Endothelial cell of umbilical vein (primary cell): ENCODE measurements around the gene TOP3B. TPM values are rescaled to one million over a fixed set of nuclear protein-coding genes. Genes with fewer than 3 reads are reported as not detected.

Experiments
- BruUV-seq: library from RNA; stranded (reverse); fragments of 400-500 nt; replicated peaks from 2 replicates; lab custom pipeline; 2021; lab: Mats Ljungman, UMichigan
- CTCF ChIA-PET: fragments of 300-600, 350-600 bp; sonication (Branson Sonifier 250); formaldehyde crosslinking; loops from one replicate; lab custom pipeline; 2021; ENCODE audit warnings: antibody characterized with exemption, inconsistent platforms; lab: Charles Lee
- POLR2A ChIA-PET: fragments of 300-600, 350-600 bp; sonication (Branson Sonifier 250); formaldehyde crosslinking; loops from one replicate; lab custom pipeline; 2021; ENCODE audit warnings: antibody characterized with exemption, inconsistent platforms; lab: Charles Lee
- DNase-seq: peaks from one replicate; pipeline ENCODE4 v3.0.0-alpha.2; 2011; ENCODE audit warnings: low read depth, low spot score
- FAIRE-seq: peaks from 2 replicates; lab custom pipeline; 2011; peaks lifted over from hg19 to GRCh38; lab: Jason Lieb, UNC
- H2AFZ ChIP-seq: 2 replicates; pipeline ENCODE4 v1.6.0; 2012; ENCODE audit warnings: low read depth, low read length, control low read depth, inconsistent platforms
- H3K27ac ChIP-seq: 2 replicates; pipeline ENCODE4 v1.5.1; 2011; ENCODE audit warnings: low read depth, mild to moderate bottlenecking, control low read depth, low read length, moderate library complexity; ENCODE audit not compliant: insufficient read depth
- H3K27me3 ChIP-seq, 2 experiments: 2 replicates each; pipeline versions ENCODE4 v1.6.0 to v1.6.1; 2011; ENCODE audit warnings: low read length in 2 of 2, mixed read lengths in 1 of 2; ENCODE audit not compliant: control insufficient read depth in 2 of 2, insufficient read depth in 2 of 2
- H3K36me3 ChIP-seq, 2 experiments: 2 replicates in 1 of 2; 3 replicates in 1 of 2; pipeline ENCODE4 v1.5.1; 2011; ENCODE audit warnings: low read length in 2 of 2, mild to moderate bottlenecking in 1 of 2, moderate library complexity in 1 of 2; ENCODE audit not compliant: control insufficient read depth in 2 of 2, insufficient read depth in 2 of 2; ENCODE audit errors: extremely low read depth in 1 of 2
- H3K4me1 ChIP-seq: 3 replicates; pipeline ENCODE4 v1.5.1; 2011; ENCODE audit warnings: mild to moderate bottlenecking, low read length; ENCODE audit not compliant: control insufficient read depth, insufficient read depth; ENCODE audit errors: extremely low read depth
- H3K4me2 ChIP-seq: 2 replicates; pipeline ENCODE4 v1.6.1; 2011; ENCODE audit warnings: low read length, control low read depth, mixed read lengths; ENCODE audit not compliant: insufficient read depth
- H3K4me3 ChIP-seq, 3 experiments: fragments of 200-600 bp in 1 of 3; sonication (generic), shearing (Covaris generic) in 1 of 3; replicated peaks in 1 of 3; 2 replicates each; pipeline ENCODE4 v1.5.1; 2011 to 2016; ENCODE audit warnings: control low read depth in 3 of 3, low read length in 3 of 3, mild to moderate bottlenecking in 2 of 3, inconsistent platforms in 1 of 3, low read depth in 1 of 3, moderate library complexity in 1 of 3; ENCODE audit not compliant: insufficient read depth in 1 of 3
- H3K79me2 ChIP-seq: 2 replicates; pipeline ENCODE4 v1.6.0; 2012; ENCODE audit warnings: low read length, inconsistent platforms; ENCODE audit not compliant: control insufficient read depth, insufficient read depth
- H3K9ac ChIP-seq: replicated peaks from 2 replicates; pipeline ENCODE3; 2011; ENCODE audit warnings: low read length, control low read depth; ENCODE audit not compliant: insufficient read depth; ENCODE audit errors: extremely low read depth
- H3K9me1 ChIP-seq: replicated peaks from 3 replicates; pipeline ENCODE4 v1.6.0; 2011; ENCODE audit warnings: mild to moderate bottlenecking, low read length; ENCODE audit not compliant: control insufficient read depth, insufficient read depth; ENCODE audit errors: extremely low read depth
- H3K9me3 ChIP-seq: replicated peaks from 2 replicates; pipeline ENCODE4 v1.5.1; 2012; ENCODE audit warnings: low read length, inconsistent platforms; ENCODE audit not compliant: control insufficient read depth, insufficient read depth
- H4K20me1 ChIP-seq: replicated peaks from 2 replicates; pipeline ENCODE3; 2011; ENCODE audit warnings: mild to moderate bottlenecking, low read length; ENCODE audit not compliant: control insufficient read depth, insufficient read depth; ENCODE audit errors: extremely low read depth
- EZH2 ChIP-seq: IDR thresholded peaks from 2 replicates; pipeline ENCODE4 v1.6.1; 2012; ENCODE audit warnings: borderline replicate concordance, low read depth, mild to moderate bottlenecking, moderate library complexity, low read length, inconsistent platforms; ENCODE audit not compliant: severe bottlenecking
- FOS ChIP-seq: IDR thresholded peaks from 2 replicates; pipeline ENCODE4 v1.6.1; 2011; ENCODE audit warnings: mild to moderate bottlenecking, low read length, moderate library complexity, borderline replicate concordance; ENCODE audit not compliant: insufficient read depth
- GATA2 ChIP-seq: IDR thresholded peaks from 2 replicates; pipeline ENCODE4 v1.7.0; 2011; ENCODE audit warnings: low read depth, mild to moderate bottlenecking, moderate library complexity, mixed read lengths, low read length; ENCODE audit not compliant: insufficient read length, insufficient read depth
- JUN ChIP-seq: IDR thresholded peaks from 2 replicates; pipeline ENCODE4 v1.6.1; 2011; ENCODE audit warnings: borderline replicate concordance, low read depth; ENCODE audit not compliant: insufficient read length, insufficient read depth
- MYC ChIP-seq: IDR thresholded peaks from one replicate; pipeline ENCODE4 v1.6.1; 2011; ENCODE audit warnings: mild to moderate bottlenecking, low read depth, low read length
- POLR2A ChIP-seq: IDR thresholded peaks from 2 replicates; pipeline ENCODE4 v1.6.1; 2012; ENCODE audit warnings: low read depth, mild to moderate bottlenecking, control low read depth, low read length
- POLR2AphosphoS5 ChIP-seq: IDR thresholded peaks from 2 replicates; pipeline ENCODE4 v1.6.1; 2012; ENCODE audit warnings: low read depth, mild to moderate bottlenecking, control low read depth, low read length, moderate library complexity; ENCODE audit not compliant: insufficient read depth
- dilution Hi-C: fragments of 300-500 bp; cut with MboI; formaldehyde crosslinking; loops from one replicate; pipeline ENCODE4 v1.15.0; 2019; ENCODE audit warnings: low sequenced_read_pairs; ENCODE audit not compliant: extremely low pct_ligation_motif_present
- intact Hi-C: fragments of 100-400 bp; cut with micrococcal nuclease; formaldehyde crosslinking; loops from one replicate; pipeline ENCODE4 v1.10.0; 2022
- polyA plus RNA-seq, 4 experiments: library from polyadenylated mRNA; depleted of rRNA in 3 of 4; stranded (reverse) in 3 of 4; unstranded in 1 of 4; fragments of >200 nt; gene quantifications; 2 replicates each; pipeline versions ENCODE4 v1.2.1 to v1.2.3, GENCODE V29; 2011 to 2012; ENCODE audit warnings: missing spikeins in 1 of 4
- total RNA-seq: library from RNA; stranded (reverse); gene quantifications from 2 replicates; pipeline ENCODE4 v1.2.3, GENCODE V29; 2021
- TF ChIP-seq, protein P1 (sequence below): IDR thresholded peaks from 2 replicates; pipeline ENCODE4 v1.6.1; 2011; ENCODE audit not compliant: insufficient read depth, insufficient read length
- TF ChIP-seq, protein P2 (sequence below), 2 donors: IDR thresholded peaks; 1 replicate in 1 of 2; 2 replicates in 1 of 2; pipeline ENCODE4 v1.5.1; 2011; ENCODE audit warnings: low read length in 2 of 2, mild to moderate bottlenecking in 2 of 2, moderate library complexity in 2 of 2, control low read depth in 1 of 2, inconsistent platforms in 1 of 2, low read depth in 1 of 2; ENCODE audit not compliant: insufficient read depth in 1 of 2; ENCODE audit errors: extremely low read depth in 1 of 2

The TOP3B gene
- total and polyA plus RNA-seq, 2 donors (not counting 3 experiments of a cell fraction or from before 2014, with no cell fraction given), result 25.2 to 56.5 TPM

DNA sequence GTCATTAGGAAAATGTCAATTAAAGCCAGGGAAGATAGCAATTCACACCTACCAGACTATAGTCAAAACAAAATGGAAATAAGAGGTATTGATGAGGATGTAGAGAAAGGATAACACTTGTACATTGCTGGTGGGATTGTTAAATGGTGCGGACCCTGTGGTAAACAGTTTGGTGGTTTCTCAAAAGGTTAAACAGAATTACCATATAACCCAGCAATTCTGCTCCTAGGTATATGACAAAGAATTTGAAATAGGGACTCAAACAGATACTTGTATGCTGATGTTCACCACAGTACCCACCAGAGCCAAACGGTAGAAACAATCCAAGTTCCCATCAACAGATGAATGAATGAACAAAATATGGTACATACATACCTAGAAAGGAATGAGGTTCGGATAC lies 33.0 kb upstream of the TOP3B start:
- dilution Hi-C loops (no loop called here), intact Hi-C loops (no loop called here)
- Histone ChIP-seq H3K4me1 (no peaks in the 10 kb centered on the region), H3K9me1 (no peaks in the 10 kb centered on the region), H3K27ac (no peak overlapping the region), H3K9ac (no peak overlapping the region), H3K9me3 (no peaks in the 10 kb centered on the region), H4K20me1 (no peaks in the 10 kb centered on the region), H3K4me3 (no peak overlapping the region), H3K27me3 (peaks cover 6% of the 10 kb centered on the region in 2 experiments), H3K36me3 (no peaks in the 10 kb centered on the region), H2AFZ (no peak overlapping the region), H3K79me2 (no peaks in the 10 kb centered on the region), H3K4me2 (no peak overlapping the region)
- ChIA-PET CTCF (no interaction called here), POLR2A (no interaction called here)
- no TSS peak for BruUV-seq
- DNase-seq (no peak), FAIRE-seq (no peak)
- TF ChIP-seq GATA2, result no peak
- no peak for TF ChIP-seq FOS
- TF ChIP-seq POLR2AphosphoS5, result no peak
- TF ChIP-seq JUN, result no peak
- TF ChIP-seq, protein P1, sequence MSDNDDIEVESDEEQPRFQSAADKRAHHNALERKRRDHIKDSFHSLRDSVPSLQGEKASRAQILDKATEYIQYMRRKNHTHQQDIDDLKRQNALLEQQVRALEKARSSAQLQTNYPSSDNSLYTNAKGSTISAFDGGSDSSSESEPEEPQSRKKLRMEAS, result no peak
- TF ChIP-seq POLR2A, result no peak
- no peak for TF ChIP-seq EZH2
- TF ChIP-seq MYC, result no peak

DNA sequence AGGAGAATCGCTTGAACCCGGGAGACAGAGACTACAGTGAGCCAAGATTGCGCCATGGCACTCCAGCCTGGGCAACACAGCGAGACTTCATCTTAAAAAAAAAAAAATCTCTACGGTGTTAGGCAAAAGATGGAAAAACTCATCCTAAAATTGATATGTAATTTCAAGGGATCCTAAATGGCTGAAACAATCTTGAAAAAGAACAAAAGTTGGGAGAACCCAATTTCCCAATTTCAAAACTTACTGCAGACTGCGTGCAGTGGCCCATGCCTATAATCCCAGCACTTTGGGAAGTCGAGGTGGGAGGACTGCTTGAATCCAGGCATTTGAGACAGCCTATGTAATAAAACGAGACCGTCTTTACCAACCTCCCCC lies 31.7 kb upstream of the TOP3B start:
- H4K20me1 ChIP-seq, result no peaks in the 10 kb centered on the region
- H3K79me2 ChIP-seq, result no peaks in the 10 kb centered on the region
- CTCF ChIA-PET, result no interaction called here
- no TSS peak for BruUV-seq
- POLR2A ChIA-PET, result no interaction called here
- no peak overlapping the region for H3K27ac ChIP-seq
- no peak overlapping the region for H3K9ac ChIP-seq
- H3K9me3 ChIP-seq, result no peaks in the 10 kb centered on the region
- no peaks in the 10 kb centered on the region for H3K9me1 ChIP-seq
- dilution Hi-C loops (no loop called here), intact Hi-C loops (no loop called here)
- FAIRE-seq (no peak), DNase-seq (no peak)
- peaks cover 11 to 19% of the 10 kb centered on the region in 2 experiments for H3K27me3 ChIP-seq
- no peak overlapping the region for H3K4me2 ChIP-seq
- no peak overlapping the region for H2AFZ ChIP-seq
- H3K4me3 ChIP-seq, result no peak overlapping the region
- H3K36me3 ChIP-seq, result no peaks in the 10 kb centered on the region
- H3K4me1 ChIP-seq, result no peaks in the 10 kb centered on the region
- no peak for TF ChIP-seq GATA2
- no peak for TF ChIP-seq JUN
- TF ChIP-seq POLR2AphosphoS5, result no peak
- TF ChIP-seq, protein P2, sequence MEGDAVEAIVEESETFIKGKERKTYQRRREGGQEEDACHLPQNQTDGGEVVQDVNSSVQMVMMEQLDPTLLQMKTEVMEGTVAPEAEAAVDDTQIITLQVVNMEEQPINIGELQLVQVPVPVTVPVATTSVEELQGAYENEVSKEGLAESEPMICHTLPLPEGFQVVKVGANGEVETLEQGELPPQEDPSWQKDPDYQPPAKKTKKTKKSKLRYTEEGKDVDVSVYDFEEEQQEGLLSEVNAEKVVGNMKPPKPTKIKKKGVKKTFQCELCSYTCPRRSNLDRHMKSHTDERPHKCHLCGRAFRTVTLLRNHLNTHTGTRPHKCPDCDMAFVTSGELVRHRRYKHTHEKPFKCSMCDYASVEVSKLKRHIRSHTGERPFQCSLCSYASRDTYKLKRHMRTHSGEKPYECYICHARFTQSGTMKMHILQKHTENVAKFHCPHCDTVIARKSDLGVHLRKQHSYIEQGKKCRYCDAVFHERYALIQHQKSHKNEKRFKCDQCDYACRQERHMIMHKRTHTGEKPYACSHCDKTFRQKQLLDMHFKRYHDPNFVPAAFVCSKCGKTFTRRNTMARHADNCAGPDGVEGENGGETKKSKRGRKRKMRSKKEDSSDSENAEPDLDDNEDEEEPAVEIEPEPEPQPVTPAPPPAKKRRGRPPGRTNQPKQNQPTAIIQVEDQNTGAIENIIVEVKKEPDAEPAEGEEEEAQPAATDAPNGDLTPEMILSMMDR (IDR thresholded peaks at IDR 0.05; ENCODE audit: extremely low read depth in 1 of 2, insufficient read depth in 1 of 2, low read depth in 1 of 2, low read length in 2 of 2), result no peak
- TF ChIP-seq, protein P1, result no peak
- no peak for TF ChIP-seq FOS
- TF ChIP-seq MYC, result no peak
